SK-N-SH (cell line): ENCODE measurements around the gene PADI2. TPM values are rescaled to one million over a fixed set of nuclear protein-coding genes. Genes with fewer than 3 reads are reported as not detected.

Experiments
- CTCF ChIA-PET: fragments of 300-600, 350-600 bp; formaldehyde crosslinking; extraction: SDS; loops from one replicate; lab custom pipeline; 2021; lab: Yijun Ruan, JAX
- POLR2A ChIA-PET: fragments of 350-600 bp; sonication (Branson Sonifier 250); formaldehyde crosslinking; extraction: SDS; loops from one replicate; lab custom pipeline; 2020; ENCODE audit warnings: antibody characterized with exemption, inconsistent platforms; lab: Yijun Ruan, JAX
- DNase-seq: peaks from one replicate; pipeline ENCODE4 v3.0.0; 2012
- H2AFZ ChIP-seq: fragments of 200-600 bp; sonication (generic); 2 replicates; pipeline ENCODE4 v1.8.1; 2016; ENCODE audit warnings: antibody characterized with exemption, mild to moderate bottlenecking, low read depth
- H3F3A ChIP-seq: fragments of 200-600 bp; sonication (generic); replicated peaks from 2 replicates; pipeline ENCODE3; 2016; ENCODE audit warnings: antibody characterized with exemption, mild to moderate bottlenecking; ENCODE audit not compliant: insufficient read depth
- H3K27ac ChIP-seq, 2 experiments: fragments of 200-500 bp in 1 of 2; fragments of 200-600 bp in 1 of 2; sonication (Bioruptor generic) in 1 of 2; sonication (generic), shearing (Covaris generic) in 1 of 2; 2 replicates each; pipeline versions ENCODE4 v1.5.1 to v1.6.1; 2014 to 2016; ENCODE audit warnings: low read depth in 2 of 2, inconsistent platforms in 1 of 2, low read length in 1 of 2, mild to moderate bottlenecking in 1 of 2, mixed read lengths in 1 of 2
- H3K27me3 ChIP-seq: fragments of 200-600 bp; sonication (generic), shearing (Covaris generic); 2 replicates; pipeline ENCODE4 v1.6.1; 2016; ENCODE audit warnings: mixed run types; ENCODE audit not compliant: insufficient read depth
- H3K36me3 ChIP-seq, 2 experiments: fragments of 200-500 bp in 1 of 2; fragments of 200-600 bp in 1 of 2; sonication (Bioruptor generic) in 1 of 2; sonication (generic) in 1 of 2; replicated peaks in 1 of 2; 2 replicates each; pipeline versions ENCODE3 to v1.5.1; 2014 to 2016; ENCODE audit warnings: low read length in 1 of 2, mild to moderate bottlenecking in 1 of 2; ENCODE audit not compliant: insufficient read depth in 2 of 2, control insufficient read depth in 1 of 2
- H3K4me1 ChIP-seq, 2 experiments: fragments of 200-500 bp in 1 of 2; fragments of 200-600 bp in 1 of 2; sonication (Bioruptor generic) in 1 of 2; sonication (generic), shearing (Covaris generic) in 1 of 2; 2 replicates each; pipeline versions ENCODE4 v1.5.1 to v1.6.1; 2014 to 2016; ENCODE audit warnings: low read depth in 1 of 2, low read length in 1 of 2, mixed run types in 1 of 2; ENCODE audit not compliant: insufficient read depth in 2 of 2, control insufficient read depth in 1 of 2
- H3K4me2 ChIP-seq: fragments of 200-600 bp; sonication (generic), shearing (Covaris generic); 2 replicates; pipeline ENCODE4 v1.6.1; 2017; ENCODE audit warnings: mixed run types
- H3K4me3 ChIP-seq, 2 experiments: fragments of 200-500 bp in 1 of 2; fragments of 200-600 bp in 1 of 2; sonication (Bioruptor generic) in 1 of 2; sonication (generic), shearing (Covaris generic) in 1 of 2; 2 replicates each; pipeline versions ENCODE4 v1.5.1 to v1.8.1; 2014 to 2016; ENCODE audit warnings: low read depth in 2 of 2, inconsistent platforms in 1 of 2, low read length in 1 of 2, mild to moderate bottlenecking in 1 of 2, mixed read lengths in 1 of 2, moderate library complexity in 1 of 2
- H3K79me2 ChIP-seq: fragments of 200-600 bp; sonication (generic); 2 replicates; pipeline ENCODE4 v1.8.1; 2017; ENCODE audit warnings: mild to moderate bottlenecking; ENCODE audit not compliant: insufficient read depth
- H3K9ac ChIP-seq: fragments of 200-600 bp; sonication (generic); 2 replicates; pipeline ENCODE4 v1.6.1; 2017; ENCODE audit warnings: mixed run types
- H3K9me2 ChIP-seq: fragments of 200-600 bp; sonication (generic); 2 replicates; pipeline ENCODE4 v1.6.1; 2017; ENCODE audit warnings: mixed run types
- H3K9me3 ChIP-seq: fragments of 200-600 bp; sonication (generic); 2 replicates; pipeline ENCODE4 v1.6.1; 2017; ENCODE audit warnings: mixed run types, mild to moderate bottlenecking, moderate library complexity
- H4K20me1 ChIP-seq: fragments of 200-600 bp; sonication (generic); 2 replicates; pipeline ENCODE4 v1.6.1; 2017; ENCODE audit warnings: mild to moderate bottlenecking, mixed run types; ENCODE audit not compliant: insufficient read depth
- ELF1 ChIP-seq: IDR thresholded peaks from 2 replicates; pipeline ENCODE4 v1.4.0; 2012
- EP300 ChIP-seq, 2 experiments: IDR thresholded peaks; 2 replicates each; pipeline versions ENCODE4 v1.4.0 to v1.6.1; 2012; ENCODE audit warnings: borderline replicate concordance in 1 of 2, low read depth in 1 of 2, low read length in 1 of 2
- GABPA ChIP-seq: IDR thresholded peaks from 2 replicates; pipeline ENCODE4 v1.4.0; 2012; ENCODE audit warnings: low read depth, mild to moderate bottlenecking
- GATA2 ChIP-seq: sonication (generic); formaldehyde crosslinking; IDR thresholded peaks from 2 replicates; pipeline ENCODE4 v1.5.0; 2020; ENCODE audit warnings: mild to moderate bottlenecking, missing genetic modification reagents
- PBX3 ChIP-seq: IDR thresholded peaks from 2 replicates; pipeline ENCODE4; 2012
- POLR2AphosphoS5 ChIP-seq: IDR thresholded peaks from 2 replicates; pipeline ENCODE4 v1.6.1; 2012; ENCODE audit warnings: low read depth, low read length
- RAD21 ChIP-seq: IDR thresholded peaks from 2 replicates; pipeline ENCODE4 v1.6.1; 2012; ENCODE audit warnings: mild to moderate bottlenecking, low read length
- RCOR1 ChIP-seq: fragments of 150-350 bp; IDR thresholded peaks from 2 replicates; pipeline ENCODE4 v1.6.1; 2017; ENCODE audit warnings: antibody characterized with exemption, low read length
- REST ChIP-seq: IDR thresholded peaks from 2 replicates; pipeline ENCODE4 v1.6.1; 2012; ENCODE audit warnings: mild to moderate bottlenecking, low read depth, low read length, moderate library complexity
- TCF12 ChIP-seq: IDR thresholded peaks from 2 replicates; pipeline ENCODE4 v1.4.0; 2012
- TEAD4 ChIP-seq: IDR thresholded peaks from 2 replicates; pipeline ENCODE4 v1.4.0; 2012; ENCODE audit warnings: mild to moderate bottlenecking, borderline replicate concordance; ENCODE audit not compliant: insufficient read depth
- USF2 ChIP-seq: fragments of 150-350 bp; IDR thresholded peaks from 2 replicates; pipeline ENCODE4 v1.6.1; 2017; ENCODE audit warnings: antibody characterized with exemption, low read length, low read depth, borderline replicate concordance
- YY1 ChIP-seq: IDR thresholded peaks from 2 replicates; pipeline ENCODE4 v1.4.0; 2012; ENCODE audit warnings: low read depth, mild to moderate bottlenecking
- WGBS: methylation state at CpG from one replicate; pipeline ENCODE4 v1.1.6; 2017; ENCODE audit warnings: low lambda C conversion rate; 5-methylcytosine and 5-hydroxymethylcytosine counted together
- polyA plus RNA-seq, 3 experiments: library from polyadenylated mRNA; depleted of rRNA; stranded (reverse); fragments of >200 nt; gene quantifications; 2 replicates each; pipeline ENCODE4 v1.2.3, GENCODE V29; 2012
- TF ChIP-seq, protein P1 (sequence below): fragments of 150-350 bp; IDR thresholded peaks from 2 replicates; pipeline ENCODE4 v1.6.1; 2016; ENCODE audit warnings: mild to moderate bottlenecking, low read depth, low read length

PADI2 gene
- polyA plus RNA-seq, 1 of the 3 experiments (the other 2 are of a cell fraction): 0.58 TPM

GRCh38 chr1:17104782-17105181 is 14.5 kb downstream of the PADI2 start (continued):
- TF ChIP-seq REST (no peak), USF2 (no peak)
- TF ChIP-seq, protein P1, sequence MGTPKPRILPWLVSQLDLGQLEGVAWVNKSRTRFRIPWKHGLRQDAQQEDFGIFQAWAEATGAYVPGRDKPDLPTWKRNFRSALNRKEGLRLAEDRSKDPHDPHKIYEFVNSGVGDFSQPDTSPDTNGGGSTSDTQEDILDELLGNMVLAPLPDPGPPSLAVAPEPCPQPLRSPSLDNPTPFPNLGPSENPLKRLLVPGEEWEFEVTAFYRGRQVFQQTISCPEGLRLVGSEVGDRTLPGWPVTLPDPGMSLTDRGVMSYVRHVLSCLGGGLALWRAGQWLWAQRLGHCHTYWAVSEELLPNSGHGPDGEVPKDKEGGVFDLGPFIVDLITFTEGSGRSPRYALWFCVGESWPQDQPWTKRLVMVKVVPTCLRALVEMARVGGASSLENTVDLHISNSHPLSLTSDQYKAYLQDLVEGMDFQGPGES: no peak
- TF ChIP-seq, all 33 proteins: peak for 0

DNA sequence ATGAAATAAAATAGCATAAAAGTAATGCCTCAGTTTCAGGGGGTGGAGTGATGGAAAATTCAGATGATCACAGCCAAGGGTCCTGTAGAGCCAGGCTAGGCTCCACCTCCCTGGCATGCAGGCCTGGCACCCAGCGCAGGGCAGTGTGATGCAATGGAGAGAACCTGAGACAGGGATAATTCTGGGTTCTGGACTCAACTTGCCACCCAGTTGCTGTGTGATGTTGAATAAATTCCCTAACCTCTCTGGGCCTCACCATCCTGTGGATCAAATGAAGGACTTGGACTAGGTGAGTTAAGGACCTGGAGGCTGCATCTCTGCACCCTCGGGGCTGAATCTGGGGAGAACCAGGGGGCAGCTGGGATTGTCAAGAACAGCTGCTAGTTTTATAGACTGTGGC is 17.0 kb downstream of the PADI2 start:
- WGBS: 42% methylated on average over 2 of the region's 2 CpGs
- Histone ChIP-seq H2AFZ (no peak overlapping the region), H3F3A (no peaks in the 10 kb centered on the region), H3K9me3 (no peaks in the 10 kb centered on the region), H4K20me1 (no peaks in the 10 kb centered on the region), H3K79me2 (no peaks in the 10 kb centered on the region), H3K27me3 (no peaks in the 10 kb centered on the region), H3K27ac (no peak overlapping the region), H3K9me2 (no peaks in the 10 kb centered on the region), H3K36me3 (no peaks in the 10 kb centered on the region), H3K4me1 (no peaks in the 10 kb centered on the region), H3K9ac (no peak overlapping the region), H3K4me2 (no peak overlapping the region), H3K4me3 (no peak overlapping the region)
- ChIA-PET CTCF (interaction anchor here (1.1 kb wide), 1 partner anchor 23 kb away, joined by 3 read pairs; no protein-coding TSS in a partner anchor), POLR2A (no interaction called here)
- TF ChIP-seq GATA2 (CRISPR knock-in tag) (no peak), PBX3 (no peak), EP300 (IDR thresholded peaks at IDR 0.05; ENCODE audit: borderline replicate concordance in 1 of 2, low read depth in 1 of 2, low read length in 1 of 2) (no peak), GABPA (no peak), RAD21 (no peak), ELF1 (no peak), USF2 (no peak), POLR2AphosphoS5 (no peak), TEAD4 (no peak), RCOR1 (no peak), TCF12 (no peak), YY1 (no peak)
- TF ChIP-seq, protein P1: no peak
- no peak for DNase-seq
